Measurements from ENCODE around the gene CDK15. TPM values are rescaled to one million over a fixed set of nuclear protein-coding genes. Genes with fewer than 3 reads are reported as not detected.

Gene CDK15
- total RNA-seq, 1 donor = 4.5 TPM

DNA sequence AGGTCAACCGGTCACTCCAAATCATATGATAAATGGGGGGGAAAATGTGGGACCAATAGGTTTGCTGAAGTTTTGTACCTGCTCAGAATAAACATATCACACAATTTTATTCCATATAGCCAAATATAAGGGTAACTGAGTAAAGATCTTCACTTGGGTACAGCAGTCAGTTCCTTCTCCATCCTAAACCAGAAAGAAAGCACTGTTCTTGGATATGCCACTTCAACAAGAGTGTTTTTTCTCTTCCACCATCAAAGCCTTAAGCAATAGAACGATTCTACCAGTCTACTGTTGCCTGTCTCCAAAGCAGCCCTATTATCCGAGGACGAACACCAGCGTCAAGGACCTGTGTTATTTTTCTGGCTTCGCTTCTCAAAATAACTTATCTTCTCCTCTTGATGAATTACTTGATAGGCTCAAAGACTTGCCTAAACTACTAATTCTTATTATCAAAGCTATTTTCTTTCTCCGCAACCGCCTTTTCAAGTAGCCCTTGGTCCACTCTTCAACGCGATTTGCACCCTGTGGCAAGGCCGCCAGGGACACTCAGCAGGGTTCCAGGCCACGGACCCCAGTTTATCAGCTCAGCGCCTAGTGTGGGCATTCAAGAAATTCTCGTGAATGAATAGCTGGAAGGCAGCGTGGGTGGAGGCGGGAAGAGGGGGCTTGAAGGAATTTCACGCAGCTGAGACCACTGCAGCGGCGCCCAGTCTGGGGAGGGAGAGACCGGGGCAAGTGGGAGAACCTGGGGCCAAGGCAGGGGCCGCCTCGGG lies 26.2 kb upstream of the CDK15 start:
- TF ChIP-seq CTCF (IDR thresholded peaks at IDR 0.05; ENCODE audit: insufficient read depth, low read length) = no peak
- DNase-seq (ENCODE audit: low read depth) = peak; percentile 25
- H3K4me3 ChIP-seq (ENCODE audit: low read depth, low read length) = peak overlapping the region; percentile 94

DNA sequence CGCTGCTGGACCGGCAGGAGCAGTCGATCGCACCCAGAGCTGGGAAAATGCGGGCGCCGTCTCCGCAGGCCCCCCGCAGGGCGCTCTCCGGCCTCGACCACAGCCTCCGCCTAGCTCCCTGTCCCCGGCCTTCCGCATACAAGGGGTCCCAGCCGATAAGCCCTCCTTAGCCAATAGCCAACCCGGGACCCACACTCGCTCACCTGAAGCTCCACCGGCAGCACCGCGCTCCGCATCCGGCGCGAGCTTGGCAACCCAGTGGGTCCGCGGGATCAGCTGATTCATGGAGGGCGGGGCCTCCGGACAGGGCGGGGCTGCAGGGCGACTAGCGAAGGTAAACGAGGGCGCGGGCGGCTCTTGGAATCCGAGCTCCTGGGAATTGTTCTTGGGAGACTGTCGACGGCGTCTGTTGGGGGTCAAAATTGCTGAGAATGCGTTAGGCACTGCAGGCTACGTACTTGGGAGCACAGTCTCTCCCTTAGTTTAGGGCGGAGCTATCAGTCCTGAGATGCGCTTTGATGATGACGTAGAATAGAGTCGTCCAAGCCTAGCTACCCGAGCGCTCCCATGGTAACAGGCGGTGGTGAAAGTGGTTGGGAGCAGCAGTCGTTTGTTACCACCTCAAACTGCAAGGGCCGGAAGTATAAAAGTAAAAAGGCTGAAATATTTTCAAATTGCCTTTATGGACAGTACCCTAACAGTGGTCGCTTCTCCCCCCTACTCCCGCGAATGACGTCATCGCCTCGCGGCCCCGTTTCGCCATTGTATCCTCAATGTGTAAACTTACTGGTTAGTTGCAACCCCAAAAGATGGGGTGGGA lies 25.5 kb upstream of the CDK15 start, which contains the start of gene ALS2:
ALS2 (minus strand) TSS at position 260 of the 820 bp plus-strand sequence. CDS start 12,048 bp downstream, outside the sequence.
- DNase-seq (ENCODE audit: low read depth) = peak; percentile 100
- peak within 1 kb of the TSS; percentile 94 for H3K4me3 ChIP-seq (ENCODE audit: low read depth, low read length)
- no peak for TF ChIP-seq CTCF (IDR thresholded peaks at IDR 0.05; ENCODE audit: insufficient read depth, low read length)

GRCh38 chr2:201781557-201782051 lies 24.7 kb upstream of the CDK15 start:
- TF ChIP-seq CTCF (IDR thresholded peaks at IDR 0.05; ENCODE audit: insufficient read depth, low read length) = no peak
- peak overlapping the region; percentile 94 for H3K4me3 ChIP-seq (ENCODE audit: low read depth, low read length)
- DNase-seq (ENCODE audit: low read depth) = no peak

DNA sequence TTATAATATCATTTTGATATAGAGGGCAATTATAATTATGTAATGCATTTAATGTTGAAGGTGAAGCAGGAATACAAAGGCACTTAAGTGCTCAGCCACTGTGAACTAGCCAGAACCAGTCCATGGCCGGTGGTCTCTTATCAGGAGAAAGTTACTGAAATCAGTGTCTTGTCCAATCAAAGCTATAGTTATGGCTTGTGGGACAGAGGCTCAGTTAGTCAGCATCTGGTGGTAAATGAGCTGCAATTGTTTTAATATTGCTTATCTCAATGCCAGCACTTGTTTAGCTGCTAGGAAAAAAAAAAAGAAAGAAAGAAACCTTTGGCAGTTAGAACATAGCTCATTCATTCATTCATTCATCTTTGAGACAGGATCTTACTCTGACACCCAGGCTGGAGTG lies 21.8 kb upstream of the CDK15 start:
- no peak overlapping the region for H3K4me3 ChIP-seq (ENCODE audit: low read depth, low read length)
- no peak for DNase-seq (ENCODE audit: low read depth)
- TF ChIP-seq CTCF (IDR thresholded peaks at IDR 0.05; ENCODE audit: insufficient read depth, low read length) = no peak

GRCh38 chr2:201785135-201785534 lies 21.2 kb upstream of the CDK15 start:
- no peak for DNase-seq (ENCODE audit: low read depth)
- no peak for TF ChIP-seq CTCF (IDR thresholded peaks at IDR 0.05; ENCODE audit: insufficient read depth, low read length)
- H3K4me3 ChIP-seq (ENCODE audit: low read depth, low read length) = no peak overlapping the region

DNA sequence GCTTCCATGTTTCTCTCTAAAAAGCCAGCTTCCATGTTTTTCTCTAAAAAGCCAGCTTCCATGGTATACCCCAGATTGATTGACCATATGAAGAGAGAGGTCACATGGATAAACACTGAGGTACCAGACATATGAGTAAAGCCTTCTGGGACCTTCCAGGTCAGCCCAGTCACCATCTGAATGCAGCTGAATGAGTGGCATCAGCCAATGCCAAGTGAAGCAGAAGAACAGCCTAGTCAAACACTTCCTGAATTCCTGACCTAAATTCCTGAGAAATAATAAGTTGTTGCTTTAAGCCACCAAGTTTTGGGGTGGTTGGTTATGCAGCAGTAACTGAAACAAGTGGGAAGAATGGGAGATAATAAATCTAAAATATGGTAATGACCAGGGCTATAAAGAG lies 19.9 kb upstream of the CDK15 start:
- TF ChIP-seq CTCF (IDR thresholded peaks at IDR 0.05; ENCODE audit: insufficient read depth, low read length) = no peak
- no peak for DNase-seq (ENCODE audit: low read depth)
- no peak overlapping the region for H3K4me3 ChIP-seq (ENCODE audit: low read depth, low read length)
